ENCODE measurements around the gene NUMB. TPM values are rescaled to one million over a fixed set of nuclear protein-coding genes. Genes with fewer than 3 reads are reported as not detected.

Gene NUMB
- total RNA-seq, 6 donors from 2014 or later, result 85.6 to 169 (median 118) TPM

DNA sequence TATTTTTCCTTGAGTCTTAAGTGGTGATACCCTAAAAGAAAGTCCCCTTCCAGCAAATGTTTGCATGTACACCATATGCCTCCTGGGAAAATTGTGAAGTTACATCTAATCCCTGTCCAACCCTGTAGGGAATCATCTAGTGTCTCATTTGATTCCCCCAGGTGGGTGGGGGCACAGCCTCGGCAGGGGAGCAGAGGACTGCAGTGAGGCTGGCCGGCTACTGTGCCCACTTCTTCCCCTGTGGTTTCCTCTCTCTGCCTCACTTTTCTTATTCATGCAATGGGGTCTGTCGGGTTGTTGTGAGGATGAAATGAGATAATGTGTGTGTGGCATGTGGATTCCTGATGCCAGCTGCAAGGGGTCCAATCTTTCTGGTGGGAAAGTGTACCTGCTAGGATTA, 215.0 kb downstream of the NUMB start:
- TF ChIP-seq, protein P1, sequence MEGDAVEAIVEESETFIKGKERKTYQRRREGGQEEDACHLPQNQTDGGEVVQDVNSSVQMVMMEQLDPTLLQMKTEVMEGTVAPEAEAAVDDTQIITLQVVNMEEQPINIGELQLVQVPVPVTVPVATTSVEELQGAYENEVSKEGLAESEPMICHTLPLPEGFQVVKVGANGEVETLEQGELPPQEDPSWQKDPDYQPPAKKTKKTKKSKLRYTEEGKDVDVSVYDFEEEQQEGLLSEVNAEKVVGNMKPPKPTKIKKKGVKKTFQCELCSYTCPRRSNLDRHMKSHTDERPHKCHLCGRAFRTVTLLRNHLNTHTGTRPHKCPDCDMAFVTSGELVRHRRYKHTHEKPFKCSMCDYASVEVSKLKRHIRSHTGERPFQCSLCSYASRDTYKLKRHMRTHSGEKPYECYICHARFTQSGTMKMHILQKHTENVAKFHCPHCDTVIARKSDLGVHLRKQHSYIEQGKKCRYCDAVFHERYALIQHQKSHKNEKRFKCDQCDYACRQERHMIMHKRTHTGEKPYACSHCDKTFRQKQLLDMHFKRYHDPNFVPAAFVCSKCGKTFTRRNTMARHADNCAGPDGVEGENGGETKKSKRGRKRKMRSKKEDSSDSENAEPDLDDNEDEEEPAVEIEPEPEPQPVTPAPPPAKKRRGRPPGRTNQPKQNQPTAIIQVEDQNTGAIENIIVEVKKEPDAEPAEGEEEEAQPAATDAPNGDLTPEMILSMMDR (IDR thresholded peaks at IDR 0.05), result no peak
- no peak for TF ChIP-seq POLR2A (IDR thresholded peaks at IDR 0.05)
- no peak for TF ChIP-seq POLR2AphosphoS5 (IDR thresholded peaks at IDR 0.05)
- TF ChIP-seq EP300 (IDR thresholded peaks at IDR 0.05), result no peak
- no peak for DNase-seq
- WGBS, 2 donors, result 63 to 70% methylated on average over 3 of the region's 3 CpGs
- H3K4me3 ChIP-seq, result no peak overlapping the region
- no peak for ATAC-seq (ENCODE audit: low FRiP score in 2 of 2)
- no peak overlapping the region for H3K27ac ChIP-seq
- H3K27me3 ChIP-seq, result peaks cover 0 to 10% (median 3%) of the 10 kb centered on the region in 4 donors
- peaks cover 14 to 60% (median 40%) of the 10 kb centered on the region in 4 donors for H3K4me1 ChIP-seq
- no peaks in the 10 kb centered on the region for H3K9me3 ChIP-seq
- no peaks in the 10 kb centered on the region for H3K36me3 ChIP-seq

DNA sequence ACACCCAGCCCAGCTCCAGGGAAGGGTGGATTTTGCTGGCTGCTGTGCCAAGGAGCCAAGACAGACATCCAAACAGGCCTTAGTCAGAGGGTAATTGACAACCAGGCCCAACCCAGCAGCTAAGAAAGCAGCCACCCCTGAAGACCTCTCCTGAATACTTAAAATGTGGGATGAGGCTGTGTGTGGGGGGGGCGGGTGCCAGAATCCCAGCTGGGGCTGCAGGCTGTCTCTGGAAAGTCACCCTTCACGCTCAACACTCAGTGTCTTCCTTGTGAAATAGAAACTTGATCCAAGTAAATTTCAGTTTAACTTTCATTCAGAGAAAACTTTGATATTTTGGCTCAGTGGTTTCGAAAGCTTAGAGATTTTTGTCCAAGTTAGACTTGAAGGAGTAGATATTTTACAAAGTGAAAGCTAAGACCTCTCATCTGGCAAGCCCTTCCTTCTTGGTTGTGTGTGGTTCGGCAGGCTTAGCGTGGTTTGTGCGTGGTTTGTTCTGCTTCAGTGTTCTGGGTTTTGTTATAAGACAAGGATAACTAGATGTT, 215.9 kb downstream of the NUMB start:
- no peaks in the 10 kb centered on the region for H3K9me3 ChIP-seq
- peaks cover 0 to 19% (median 10%) of the 10 kb centered on the region in 4 donors for H3K27me3 ChIP-seq
- DNase-seq (peak in 1 of 2 donors; percentile 11), ATAC-seq (ENCODE audit: low FRiP score in 2 of 2) (no peak)
- H3K4me1 ChIP-seq, result peaks cover 23 to 69% (median 49%) of the 10 kb centered on the region in 4 donors
- 70 to 75% methylated on average over 6 of the region's 6 CpGs for WGBS, 2 donors
- TF ChIP-seq POLR2AphosphoS5 (IDR thresholded peaks at IDR 0.05) (no peak), POLR2A (IDR thresholded peaks at IDR 0.05) (no peak), EP300 (IDR thresholded peaks at IDR 0.05) (no peak)
- TF ChIP-seq, protein P1 (IDR thresholded peaks at IDR 0.05), result no peak
- H3K36me3 ChIP-seq, result no peaks in the 10 kb centered on the region
- H3K4me3 ChIP-seq, result no peak overlapping the region
- H3K27ac ChIP-seq, result peak overlapping the region in 3 of 4 donors; percentile 5 to 62 (median 32)

DNA sequence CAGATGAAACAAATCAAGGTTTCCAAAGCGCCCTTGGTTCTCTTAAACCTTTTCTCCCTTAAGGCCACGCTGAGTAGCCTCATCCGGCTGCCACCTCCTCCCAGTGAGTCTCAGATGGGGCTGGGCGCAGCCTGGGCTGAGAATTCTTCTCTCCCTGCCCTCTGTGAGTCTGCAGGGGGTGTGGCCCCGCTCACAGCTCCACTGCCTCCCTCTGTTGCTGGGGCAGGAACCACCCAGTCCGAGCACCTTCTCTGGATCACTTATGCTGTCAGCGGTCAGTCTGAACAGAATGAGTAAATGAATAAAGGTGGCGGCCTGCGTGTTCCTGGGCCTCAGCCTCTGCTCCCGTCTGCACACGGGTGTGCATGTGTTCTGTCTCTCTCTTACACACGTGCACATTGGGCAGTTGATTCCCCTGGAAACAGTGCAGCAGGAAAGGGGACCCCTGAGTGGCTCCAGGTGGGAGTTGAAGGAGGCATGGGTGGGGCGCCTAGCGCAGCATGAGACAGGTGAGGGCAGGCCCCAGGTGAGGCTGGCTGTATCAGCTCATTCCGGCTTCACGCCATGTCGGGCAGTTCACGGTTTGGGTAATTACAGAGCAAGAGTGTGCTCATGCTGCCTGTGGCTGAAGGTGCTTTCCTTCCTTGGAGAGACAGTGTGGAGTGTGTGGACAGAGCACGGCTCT, 216.7 kb downstream of the NUMB start:
- TF ChIP-seq POLR2A (IDR thresholded peaks at IDR 0.05), result no peak
- ATAC-seq (ENCODE audit: low FRiP score in 2 of 2), result no peak
- Histone ChIP-seq H3K9me3 (no peaks in the 10 kb centered on the region), H3K27me3 (peaks cover 0 to 21% (median 11%) of the 10 kb centered on the region in 4 donors), H3K4me3 (no peak overlapping the region), H3K4me1 (peaks cover 26 to 76% (median 55%) of the 10 kb centered on the region in 4 donors), H3K27ac (peak overlapping the region in 2 of 4 donors; percentile 32 to 62), H3K36me3 (no peaks in the 10 kb centered on the region)
- peak in 1 of 2 donors; percentile 10 for DNase-seq
- 93 to 95% methylated on average over 18 to 19 of the region's 19 CpGs for WGBS, 2 donors

DNA sequence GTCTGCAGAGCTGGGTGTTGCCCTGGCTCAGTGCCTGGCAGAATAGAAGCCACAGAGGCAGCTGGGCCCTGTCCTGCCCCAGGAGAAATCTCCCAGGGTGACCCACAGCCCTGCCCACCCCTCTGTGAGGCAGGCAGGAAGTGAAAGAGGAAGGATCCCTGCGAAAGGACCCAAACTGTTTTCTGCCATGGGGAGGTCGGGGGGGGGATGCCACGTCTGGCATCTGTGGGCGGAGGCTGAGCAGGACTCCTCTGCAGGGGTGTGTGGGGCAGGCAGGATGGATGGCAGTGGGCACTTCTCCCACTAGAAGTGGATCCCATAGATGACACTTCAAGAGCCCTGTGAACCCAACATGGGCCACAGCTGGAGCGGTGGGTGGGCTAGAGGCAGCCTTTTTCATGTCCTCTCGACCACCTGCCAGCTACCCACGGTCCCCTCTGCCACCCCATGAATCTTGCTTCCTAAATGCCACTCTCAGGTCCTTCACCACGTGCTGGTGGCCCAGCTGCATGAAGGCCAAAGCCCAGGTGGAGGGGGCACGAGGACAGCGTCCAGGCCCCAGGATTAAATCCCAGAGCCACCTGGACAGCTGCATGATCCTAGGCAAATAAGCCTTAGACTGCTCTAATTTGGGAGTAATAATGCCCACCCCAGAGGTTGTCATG, 217.4 kb downstream of the NUMB start:
- no peaks in the 10 kb centered on the region for H3K9me3 ChIP-seq
- H3K4me3 ChIP-seq, result no peak overlapping the region
- H3K27me3 ChIP-seq, result peaks cover 0 to 21% (median 11%) of the 10 kb centered on the region in 4 donors
- H3K36me3 ChIP-seq, result no peaks in the 10 kb centered on the region
- DNase-seq (no peak), ATAC-seq (ENCODE audit: low FRiP score in 2 of 2) (peak in 1 of 2 donors; percentile 18)
- H3K4me1 ChIP-seq, result peaks cover 26 to 70% (median 55%) of the 10 kb centered on the region in 4 donors
- H3K27ac ChIP-seq, result no peak overlapping the region
- 75 to 84% methylated on average over 8 to 10 of the region's 10 CpGs for WGBS, 2 donors
- no peak for TF ChIP-seq EP300 (IDR thresholded peaks at IDR 0.05)
- TF ChIP-seq, protein P1 (IDR thresholded peaks at IDR 0.05), result no peak
- no peak for TF ChIP-seq POLR2AphosphoS5 (IDR thresholded peaks at IDR 0.05)
- TF ChIP-seq POLR2A (IDR thresholded peaks at IDR 0.05), result no peak
